ENCODE results near the gene MME.

DNA sequence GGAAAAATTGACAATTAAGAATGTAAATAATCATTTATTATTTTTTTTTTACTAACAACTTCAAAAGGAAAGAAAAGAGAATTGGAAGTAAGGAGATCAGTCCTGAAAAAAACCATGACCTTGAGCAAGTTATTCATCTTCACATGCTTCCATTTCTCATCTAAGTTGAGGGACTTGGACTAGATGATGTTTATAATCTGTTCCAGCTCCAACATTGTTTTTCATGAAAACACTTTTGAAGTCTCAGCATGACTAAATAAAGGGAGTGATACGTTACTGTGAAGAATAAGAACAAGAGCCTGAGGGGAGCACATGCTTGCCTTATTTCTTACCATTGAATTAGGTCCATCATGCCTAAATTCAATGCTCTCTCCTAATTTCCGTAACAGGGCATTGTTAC is 117.7 kb downstream of the MME start:
- TF ChIP-seq, protein P1, sequence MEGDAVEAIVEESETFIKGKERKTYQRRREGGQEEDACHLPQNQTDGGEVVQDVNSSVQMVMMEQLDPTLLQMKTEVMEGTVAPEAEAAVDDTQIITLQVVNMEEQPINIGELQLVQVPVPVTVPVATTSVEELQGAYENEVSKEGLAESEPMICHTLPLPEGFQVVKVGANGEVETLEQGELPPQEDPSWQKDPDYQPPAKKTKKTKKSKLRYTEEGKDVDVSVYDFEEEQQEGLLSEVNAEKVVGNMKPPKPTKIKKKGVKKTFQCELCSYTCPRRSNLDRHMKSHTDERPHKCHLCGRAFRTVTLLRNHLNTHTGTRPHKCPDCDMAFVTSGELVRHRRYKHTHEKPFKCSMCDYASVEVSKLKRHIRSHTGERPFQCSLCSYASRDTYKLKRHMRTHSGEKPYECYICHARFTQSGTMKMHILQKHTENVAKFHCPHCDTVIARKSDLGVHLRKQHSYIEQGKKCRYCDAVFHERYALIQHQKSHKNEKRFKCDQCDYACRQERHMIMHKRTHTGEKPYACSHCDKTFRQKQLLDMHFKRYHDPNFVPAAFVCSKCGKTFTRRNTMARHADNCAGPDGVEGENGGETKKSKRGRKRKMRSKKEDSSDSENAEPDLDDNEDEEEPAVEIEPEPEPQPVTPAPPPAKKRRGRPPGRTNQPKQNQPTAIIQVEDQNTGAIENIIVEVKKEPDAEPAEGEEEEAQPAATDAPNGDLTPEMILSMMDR (conservative IDR thresholded peaks at IDR 0.05 in 1 of 2, IDR thresholded peaks at IDR 0.05 in 1 of 2; ENCODE audit: low read depth in 1 of 2, low read length in 2 of 2), result no peak
- TF ChIP-seq EZH2 (IDR thresholded peaks at IDR 0.05; ENCODE audit: low read length, missing control alignments), result no peak

All from fibroblast of lung (primary cell).